ENCODE results near the gene TSHR.
A peak's percentile ranks its signal among the peaks of the same experiment; 100 is the strongest.

Gene TSHR

GRCh38 chr14:81161088-81161487 is 205.7 kb downstream of the TSHR start:
- H3K27ac ChIP-seq (replicated peaks) = no peak overlapping the region
- TF ChIP-seq CTCF (IDR thresholded peaks at IDR 0.05; ENCODE audit: insufficient read depth, low read length) = no peak
- no peak overlapping the region for H3K4me3 ChIP-seq (replicated peaks; ENCODE audit: insufficient read depth, low read length)
- no peak for DNase-seq (ENCODE audit: low read depth in 1 of 2, low spot score in 1 of 2)
- H3K27me3 ChIP-seq (ENCODE audit: insufficient read depth, poor library complexity, severe bottlenecking) = no peaks in the 10 kb centered on the region

- no peak for DNase-seq (ENCODE audit: low read depth in 1 of 2, low spot score in 1 of 2)
- Histone ChIP-seq H3K4me3 (replicated peaks; ENCODE audit: insufficient read depth, low read length) (no peak overlapping the region), H3K27me3 (ENCODE audit: insufficient read depth, poor library complexity, severe bottlenecking) (no peaks in the 10 kb centered on the region), H3K27ac (replicated peaks) (no peak overlapping the region)
- TF ChIP-seq POLR2AphosphoS5 (IDR thresholded peaks at IDR 0.05; ENCODE audit: low read depth) = no peak
- no peak for TF ChIP-seq GABPA (IDR thresholded peaks at IDR 0.05; ENCODE audit: low read depth)
- TF ChIP-seq CTCF (IDR thresholded peaks at IDR 0.05; ENCODE audit: insufficient read depth, low read length) = no peak
- no peak for TF ChIP-seq SPI1 (IDR thresholded peaks at IDR 0.05; ENCODE audit: borderline replicate concordance, low read depth)
- no peak for TF ChIP-seq REST (IDR thresholded peaks at IDR 0.05; ENCODE audit: insufficient replicate concordance, low read depth)
Measured at GRCh38 chr14:81161749-81162148, 206.3 kb downstream of the TSHR start.

GRCh38 chr14:81162941-81163340 is 207.5 kb downstream of the TSHR start:
- H3K27me3 ChIP-seq (ENCODE audit: insufficient read depth, poor library complexity, severe bottlenecking) = no peaks in the 10 kb centered on the region
- TF ChIP-seq SPI1 (IDR thresholded peaks at IDR 0.05; ENCODE audit: borderline replicate concordance, low read depth) = peak; percentile 88
- TF ChIP-seq POLR2AphosphoS5 (IDR thresholded peaks at IDR 0.05; ENCODE audit: low read depth) = no peak
- no peak for TF ChIP-seq CTCF (IDR thresholded peaks at IDR 0.05; ENCODE audit: insufficient read depth, low read length)
- TF ChIP-seq GABPA (IDR thresholded peaks at IDR 0.05; ENCODE audit: low read depth) = no peak
- no peak overlapping the region for H3K4me3 ChIP-seq (replicated peaks; ENCODE audit: insufficient read depth, low read length)
- peak in 1 of 2 experiments; percentile 58 for DNase-seq (ENCODE audit: low read depth in 1 of 2, low spot score in 1 of 2)
- peak overlapping the region; percentile 39 for H3K27ac ChIP-seq (replicated peaks)

GRCh38 chr14:81164167-81164774 is 208.8 kb downstream of the TSHR start:
- Histone ChIP-seq H3K4me3 (replicated peaks; ENCODE audit: insufficient read depth, low read length) (no peak overlapping the region), H3K27me3 (ENCODE audit: insufficient read depth, poor library complexity, severe bottlenecking) (no peaks in the 10 kb centered on the region), H3K27ac (replicated peaks) (peak overlapping the region; percentile 12)
- no peak for TF ChIP-seq SPI1 (IDR thresholded peaks at IDR 0.05; ENCODE audit: borderline replicate concordance, low read depth)
- no peak for TF ChIP-seq REST (IDR thresholded peaks at IDR 0.05; ENCODE audit: insufficient replicate concordance, low read depth)
- TF ChIP-seq CTCF (IDR thresholded peaks at IDR 0.05; ENCODE audit: insufficient read depth, low read length) = peak; percentile 4
- TF ChIP-seq GABPA (IDR thresholded peaks at IDR 0.05; ENCODE audit: low read depth) = no peak
- peak; percentile 44 to 64 for DNase-seq (ENCODE audit: low read depth in 1 of 2, low spot score in 1 of 2)

Data from HL-60 (cell line).